Measurements from ENCODE around the gene ANKRD34A. TPM values are rescaled to one million over a fixed set of nuclear protein-coding genes. Genes with fewer than 3 reads are reported as not detected.

ANKRD34A gene
- total and polyA plus RNA-seq, 2 of the 13 experiments (the other 11 are each of a cell fraction or from before 2014, with no cell fraction given), result 0.05 to 0.07 TPM

DNA sequence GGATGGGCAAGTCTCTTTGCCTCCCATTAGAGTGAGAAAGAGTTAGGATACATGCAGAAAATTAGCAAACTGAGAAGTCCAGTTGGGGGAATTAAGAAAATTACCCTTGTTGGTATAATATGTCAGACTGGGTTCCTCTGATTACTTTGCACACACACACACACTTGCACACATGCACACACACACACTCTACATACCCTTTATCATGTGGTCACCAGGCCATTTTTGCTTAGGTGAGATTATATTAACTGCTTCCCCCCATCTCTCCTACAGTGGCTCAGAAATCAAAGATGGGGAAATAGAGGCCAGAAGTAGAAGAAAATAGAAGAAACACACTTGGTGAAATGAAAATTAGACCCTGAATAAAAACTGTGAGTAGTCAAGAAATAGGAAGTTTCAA is 5.6 kb downstream of the ANKRD34A start:
- intact Hi-C loops (cut with micrococcal nuclease; ENCODE audit: unreplicated experiment) (loop anchor here (5.0 kb wide), 1 partner anchor 66 kb away; no protein-coding TSS in a partner anchor), in situ Hi-C loops (cut with HindIII; ENCODE audit: extremely low pct_ligation_motif_present, low pct_unique_long_range_greater_than_20kb) (no loop called here)
- no TSS peak for BruUV-seq (replicated peaks)
- Histone ChIP-seq H3K4me3 (replicated peaks in 1 of 3; ENCODE audit: insufficient read depth in 1 of 3, low read depth in 2 of 3, low read length in 3 of 3) (no peak overlapping the region), H2AFZ (ENCODE audit: low read length) (no peak overlapping the region), H3K27ac (ENCODE audit: extremely low read length, insufficient read depth, low read length) (no peak overlapping the region), H3K9ac (ENCODE audit: insufficient read depth, low read depth, low read length) (no peak overlapping the region), H3K79me2 (ENCODE audit: insufficient read depth, low read length) (peaks cover 23% of the 10 kb centered on the region), H3K27me3 (ENCODE audit: control insufficient read depth in 1 of 2, insufficient read depth in 2 of 2, low read length in 2 of 2) (peaks cover 0 to 30% of the 10 kb centered on the region in 2 experiments; a peak in 3 of 5 replicates), H3K4me2 (ENCODE audit: low read depth, low read length) (no peak overlapping the region), H3K9me3 (ENCODE audit: low read length) (no peaks in the 10 kb centered on the region), H3K4me1 (ENCODE audit: insufficient read depth, low read length) (peaks cover 79% of the 10 kb centered on the region), H4K20me1 (ENCODE audit: insufficient read depth, low read length) (no peaks in the 10 kb centered on the region), H3K36me3 (replicated peaks in 1 of 2; ENCODE audit: control insufficient read depth in 1 of 2, insufficient read depth in 2 of 2, low read length in 2 of 2) (no peaks in the 10 kb centered on the region)
- ChIA-PET POLR2A (interaction anchor here (1.0 to 6.2 kb wide), 7 partner anchors 9 to 113 kb away, joined by 3 to 84 read pairs (median 3); partner anchors contain the start of genes NUDT17, RBM8A and TXNIP), CTCF (ENCODE audit: low intra/inter-chr PET ratio, low total read pairs) (no interaction called here)
- DNase-seq (ENCODE audit: low spot score), result no peak
- no peak for ATAC-seq
- FAIRE-seq, result no peak
- TF ChIP-seq ZNF337 (CRISPR knock-in tag; IDR thresholded peaks at IDR 0.05; ENCODE audit: borderline replicate concordance, low read depth) (no peak), ZFP62 (CRISPR knock-in tag; IDR thresholded peaks at IDR 0.05) (no peak), RNF2 (conservative IDR thresholded peaks at IDR 0.05; ENCODE audit: low read depth) (no peak), KLF6 (CRISPR knock-in tag; IDR thresholded peaks at IDR 0.05) (no peak), ZNF264 (CRISPR knock-in tag; IDR thresholded peaks at IDR 0.05) (no peak), ZNF468 (CRISPR knock-in tag; IDR thresholded peaks at IDR 0.05) (no peak), FLYWCH1 (CRISPR knock-in tag; IDR thresholded peaks at IDR 0.05) (no peak), CBX5 (CRISPR knock-in tag; IDR thresholded peaks at IDR 0.05; ENCODE audit: borderline replicate concordance) (no peak), ZSCAN30 (CRISPR knock-in tag; IDR thresholded peaks at IDR 0.05) (no peak), ZNF577 (CRISPR knock-in tag; IDR thresholded peaks at IDR 0.05; ENCODE audit: borderline replicate concordance, low read depth) (no peak), NR2F2 (IDR thresholded peaks at IDR 0.05; ENCODE audit: borderline replicate concordance, low read depth) (no peak), HCFC1 (IDR thresholded peaks at IDR 0.05; ENCODE audit: low read depth, low read length) (no peak)
- TF ChIP-seq, protein P1, sequence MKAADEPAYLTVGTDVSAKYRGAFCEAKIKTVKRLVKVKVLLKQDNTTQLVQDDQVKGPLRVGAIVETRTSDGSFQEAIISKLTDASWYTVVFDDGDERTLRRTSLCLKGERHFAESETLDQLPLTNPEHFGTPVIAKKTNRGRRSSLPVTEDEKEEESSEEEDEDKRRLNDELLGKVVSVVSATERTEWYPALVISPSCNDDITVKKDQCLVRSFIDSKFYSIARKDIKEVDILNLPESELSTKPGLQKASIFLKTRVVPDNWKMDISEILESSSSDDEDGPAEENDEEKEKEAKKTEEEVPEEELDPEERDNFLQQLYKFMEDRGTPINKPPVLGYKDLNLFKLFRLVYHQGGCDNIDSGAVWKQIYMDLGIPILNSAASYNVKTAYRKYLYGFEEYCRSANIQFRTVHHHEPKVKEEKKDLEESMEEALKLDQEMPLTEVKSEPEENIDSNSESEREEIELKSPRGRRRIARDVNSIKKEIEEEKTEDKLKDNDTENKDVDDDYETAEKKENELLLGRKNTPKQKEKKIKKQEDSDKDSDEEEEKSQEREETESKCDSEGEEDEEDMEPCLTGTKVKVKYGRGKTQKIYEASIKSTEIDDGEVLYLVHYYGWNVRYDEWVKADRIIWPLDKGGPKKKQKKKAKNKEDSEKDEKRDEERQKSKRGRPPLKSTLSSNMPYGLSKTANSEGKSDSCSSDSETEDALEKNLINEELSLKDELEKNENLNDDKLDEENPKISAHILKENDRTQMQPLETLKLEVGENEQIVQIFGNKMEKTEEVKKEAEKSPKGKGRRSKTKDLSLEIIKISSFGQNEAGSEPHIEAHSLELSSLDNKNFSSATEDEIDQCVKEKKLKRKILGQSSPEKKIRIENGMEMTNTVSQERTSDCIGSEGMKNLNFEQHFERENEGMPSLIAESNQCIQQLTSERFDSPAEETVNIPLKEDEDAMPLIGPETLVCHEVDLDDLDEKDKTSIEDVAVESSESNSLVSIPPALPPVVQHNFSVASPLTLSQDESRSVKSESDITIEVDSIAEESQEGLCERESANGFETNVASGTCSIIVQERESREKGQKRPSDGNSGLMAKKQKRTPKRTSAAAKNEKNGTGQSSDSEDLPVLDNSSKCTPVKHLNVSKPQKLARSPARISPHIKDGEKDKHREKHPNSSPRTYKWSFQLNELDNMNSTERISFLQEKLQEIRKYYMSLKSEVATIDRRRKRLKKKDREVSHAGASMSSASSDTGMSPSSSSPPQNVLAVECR (CRISPR knock-in tag; IDR thresholded peaks at IDR 0.05; ENCODE audit: borderline replicate concordance), result no peak
- TF ChIP-seq, protein P2, sequence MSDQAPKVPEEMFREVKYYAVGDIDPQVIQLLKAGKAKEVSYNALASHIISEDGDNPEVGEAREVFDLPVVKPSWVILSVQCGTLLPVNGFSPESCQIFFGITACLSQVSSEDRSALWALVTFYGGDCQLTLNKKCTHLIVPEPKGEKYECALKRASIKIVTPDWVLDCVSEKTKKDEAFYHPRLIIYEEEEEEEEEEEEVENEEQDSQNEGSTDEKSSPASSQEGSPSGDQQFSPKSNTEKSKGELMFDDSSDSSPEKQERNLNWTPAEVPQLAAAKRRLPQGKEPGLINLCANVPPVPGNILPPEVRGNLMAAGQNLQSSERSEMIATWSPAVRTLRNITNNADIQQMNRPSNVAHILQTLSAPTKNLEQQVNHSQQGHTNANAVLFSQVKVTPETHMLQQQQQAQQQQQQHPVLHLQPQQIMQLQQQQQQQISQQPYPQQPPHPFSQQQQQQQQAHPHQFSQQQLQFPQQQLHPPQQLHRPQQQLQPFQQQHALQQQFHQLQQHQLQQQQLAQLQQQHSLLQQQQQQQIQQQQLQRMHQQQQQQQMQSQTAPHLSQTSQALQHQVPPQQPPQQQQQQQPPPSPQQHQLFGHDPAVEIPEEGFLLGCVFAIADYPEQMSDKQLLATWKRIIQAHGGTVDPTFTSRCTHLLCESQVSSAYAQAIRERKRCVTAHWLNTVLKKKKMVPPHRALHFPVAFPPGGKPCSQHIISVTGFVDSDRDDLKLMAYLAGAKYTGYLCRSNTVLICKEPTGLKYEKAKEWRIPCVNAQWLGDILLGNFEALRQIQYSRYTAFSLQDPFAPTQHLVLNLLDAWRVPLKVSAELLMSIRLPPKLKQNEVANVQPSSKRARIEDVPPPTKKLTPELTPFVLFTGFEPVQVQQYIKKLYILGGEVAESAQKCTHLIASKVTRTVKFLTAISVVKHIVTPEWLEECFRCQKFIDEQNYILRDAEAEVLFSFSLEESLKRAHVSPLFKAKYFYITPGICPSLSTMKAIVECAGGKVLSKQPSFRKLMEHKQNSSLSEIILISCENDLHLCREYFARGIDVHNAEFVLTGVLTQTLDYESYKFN (CRISPR knock-in tag; conservative IDR thresholded peaks at IDR 0.05), result no peak
- TF ChIP-seq, protein P3, sequence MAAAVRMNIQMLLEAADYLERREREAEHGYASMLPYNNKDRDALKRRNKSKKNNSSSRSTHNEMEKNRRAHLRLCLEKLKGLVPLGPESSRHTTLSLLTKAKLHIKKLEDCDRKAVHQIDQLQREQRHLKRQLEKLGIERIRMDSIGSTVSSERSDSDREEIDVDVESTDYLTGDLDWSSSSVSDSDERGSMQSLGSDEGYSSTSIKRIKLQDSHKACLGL (CRISPR knock-in tag; IDR thresholded peaks at IDR 0.05), result no peak
